ENCODE measurements around the gene ADAMTS10.

ADAMTS10 gene

DNA sequence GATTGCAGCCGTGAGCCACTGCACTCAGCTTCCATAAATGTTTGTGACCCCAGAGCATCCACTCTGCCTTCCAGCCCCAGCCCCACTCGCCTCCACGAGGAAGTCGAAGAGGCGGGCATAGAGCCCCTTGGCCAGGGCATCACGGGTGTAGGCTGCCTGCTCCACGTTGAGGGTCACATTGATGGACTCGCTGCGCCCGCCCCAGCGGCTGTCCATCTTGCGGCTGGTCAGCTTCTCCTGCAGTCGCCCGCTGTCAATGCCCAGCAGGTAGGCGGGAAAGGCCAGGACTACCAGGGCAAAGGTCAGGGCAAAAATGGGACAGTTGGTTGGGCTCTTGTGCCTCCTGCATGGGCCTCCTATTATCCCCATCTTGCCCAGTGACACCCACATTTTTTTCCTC lies 60.4 kb downstream of the ADAMTS10 start:
- no peak overlapping the region for H3K9ac ChIP-seq (ENCODE audit: low read length in 5 of 5)
- H3K9me3 ChIP-seq (ENCODE audit: control insufficient read depth in 5 of 5, low read length in 5 of 5) = no peaks in the 10 kb centered on the region
- no peak overlapping the region for H3K4me3 ChIP-seq (ENCODE audit: low read depth in 1 of 5, low read length in 5 of 5)
- H3K36me3 ChIP-seq (ENCODE audit: control insufficient read depth in 5 of 5, insufficient read depth in 5 of 5, low read length in 5 of 5) = peaks cover 0 to 57% (median 5%) of the 10 kb centered on the region in 5 donors
- H3K27ac ChIP-seq (ENCODE audit: low read depth, low read length) = no peak overlapping the region
- no peaks in the 10 kb centered on the region for H3K4me1 ChIP-seq (ENCODE audit: control insufficient read depth in 5 of 5, insufficient read depth in 5 of 5, low read length in 5 of 5)
- no peaks in the 10 kb centered on the region for H3K27me3 ChIP-seq (ENCODE audit: control insufficient read depth in 5 of 5, insufficient read depth in 4 of 5, low read length in 5 of 5)

DNA sequence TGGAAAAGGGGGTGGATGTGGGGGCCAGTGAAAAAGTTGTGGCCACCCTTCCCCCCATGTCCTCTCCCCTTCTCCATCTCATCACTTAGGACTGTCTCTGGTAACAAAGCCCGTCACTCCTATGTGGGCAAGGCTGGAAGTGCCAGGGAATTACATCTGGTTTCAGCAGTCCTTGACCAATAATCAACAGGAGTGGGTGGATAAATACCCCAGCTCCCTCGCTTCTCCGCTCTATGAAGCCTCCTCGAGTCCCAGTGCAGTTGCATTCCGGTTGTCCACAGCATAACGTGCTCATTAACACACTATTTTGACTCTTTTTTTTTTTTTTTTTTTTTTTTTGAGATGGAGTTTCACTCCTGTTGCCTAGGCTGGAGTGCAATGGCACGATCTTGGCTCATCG lies 64.8 kb downstream of the ADAMTS10 start:
- Histone ChIP-seq H3K36me3 (ENCODE audit: control insufficient read depth in 5 of 5, insufficient read depth in 5 of 5, low read length in 5 of 5) (peaks cover 0 to 38% (median 4%) of the 10 kb centered on the region in 5 donors), H3K27me3 (ENCODE audit: control insufficient read depth in 5 of 5, insufficient read depth in 4 of 5, low read length in 5 of 5) (no peaks in the 10 kb centered on the region), H3K27ac (ENCODE audit: low read depth, low read length) (no peak overlapping the region), H3K9me3 (ENCODE audit: control insufficient read depth in 5 of 5, low read length in 5 of 5) (no peaks in the 10 kb centered on the region), H3K4me1 (ENCODE audit: control insufficient read depth in 5 of 5, insufficient read depth in 5 of 5, low read length in 5 of 5) (no peaks in the 10 kb centered on the region), H3K4me3 (ENCODE audit: low read depth in 1 of 5, low read length in 5 of 5) (no peak overlapping the region), H3K9ac (ENCODE audit: low read length in 5 of 5) (no peak overlapping the region)

DNA sequence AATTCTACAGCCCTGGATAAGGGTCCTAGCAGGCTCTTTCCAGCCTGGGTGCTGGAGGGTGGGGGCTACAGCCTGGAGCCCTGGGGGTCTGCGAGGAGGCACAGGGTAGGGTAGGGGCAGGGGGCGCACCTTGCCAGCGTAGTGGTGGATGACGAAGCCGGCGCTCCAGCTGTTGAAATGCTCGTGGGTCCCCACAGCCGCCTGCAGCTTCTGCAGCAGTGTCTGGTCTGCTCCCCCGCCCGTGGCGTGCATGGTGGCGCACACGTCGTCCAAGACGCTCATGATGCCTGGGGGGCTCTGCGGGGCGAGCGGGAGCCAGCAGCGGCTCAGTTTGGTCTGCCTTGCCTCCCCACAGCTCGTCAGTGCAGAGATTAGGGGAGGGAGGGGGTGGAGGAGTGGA lies 66.3 kb downstream of the ADAMTS10 start:
- Histone ChIP-seq H3K9ac (ENCODE audit: low read length in 5 of 5) (no peak overlapping the region), H3K9me3 (ENCODE audit: control insufficient read depth in 5 of 5, low read length in 5 of 5) (no peaks in the 10 kb centered on the region), H3K4me1 (ENCODE audit: control insufficient read depth in 5 of 5, insufficient read depth in 5 of 5, low read length in 5 of 5) (no peaks in the 10 kb centered on the region), H3K36me3 (ENCODE audit: control insufficient read depth in 5 of 5, insufficient read depth in 5 of 5, low read length in 5 of 5) (peaks cover 0 to 35% (median 4%) of the 10 kb centered on the region in 5 donors), H3K4me3 (ENCODE audit: low read depth in 1 of 5, low read length in 5 of 5) (no peak overlapping the region), H3K27me3 (ENCODE audit: control insufficient read depth in 5 of 5, insufficient read depth in 4 of 5, low read length in 5 of 5) (no peaks in the 10 kb centered on the region), H3K27ac (ENCODE audit: low read depth, low read length) (no peak overlapping the region)

DNA sequence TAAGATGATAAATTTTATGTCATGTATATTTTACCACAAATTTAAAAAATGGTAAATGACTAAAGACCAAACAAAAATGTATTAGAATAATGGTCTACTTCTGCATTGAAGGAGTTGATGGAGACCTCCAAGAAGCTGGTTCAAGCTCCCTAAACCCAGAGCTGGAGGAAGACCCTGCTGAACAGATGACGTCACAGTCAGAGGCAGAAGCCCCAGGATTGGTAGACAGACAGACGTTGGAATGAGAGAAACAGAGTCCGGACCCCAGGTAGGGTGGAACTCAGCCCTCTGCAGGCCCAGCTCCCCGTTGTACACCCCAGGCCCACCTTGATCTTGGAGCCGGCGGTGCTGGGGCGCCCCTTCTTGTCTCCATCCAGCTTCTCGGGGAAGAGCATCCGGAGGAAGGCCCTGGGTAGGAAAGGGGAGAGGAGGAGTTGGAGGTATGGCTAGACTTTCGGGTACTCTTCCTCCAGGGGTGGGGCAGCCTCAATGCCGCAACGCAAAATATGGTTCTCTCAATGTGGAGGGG lies 70.8 kb downstream of the ADAMTS10 start:
- H3K4me1 ChIP-seq (ENCODE audit: control insufficient read depth in 5 of 5, insufficient read depth in 5 of 5, low read length in 5 of 5) = no peaks in the 10 kb centered on the region
- peaks cover 0 to 30% (median 0%) of the 10 kb centered on the region in 5 donors for H3K36me3 ChIP-seq (ENCODE audit: control insufficient read depth in 5 of 5, insufficient read depth in 5 of 5, low read length in 5 of 5)
- no peaks in the 10 kb centered on the region for H3K9me3 ChIP-seq (ENCODE audit: control insufficient read depth in 5 of 5, low read length in 5 of 5)
- no peaks in the 10 kb centered on the region for H3K27me3 ChIP-seq (ENCODE audit: control insufficient read depth in 5 of 5, insufficient read depth in 4 of 5, low read length in 5 of 5)
- H3K9ac ChIP-seq (ENCODE audit: low read length in 5 of 5) = no peak overlapping the region
- H3K27ac ChIP-seq (ENCODE audit: low read depth, low read length) = no peak overlapping the region
- no peak overlapping the region for H3K4me3 ChIP-seq (ENCODE audit: low read depth in 1 of 5, low read length in 5 of 5)

DNA sequence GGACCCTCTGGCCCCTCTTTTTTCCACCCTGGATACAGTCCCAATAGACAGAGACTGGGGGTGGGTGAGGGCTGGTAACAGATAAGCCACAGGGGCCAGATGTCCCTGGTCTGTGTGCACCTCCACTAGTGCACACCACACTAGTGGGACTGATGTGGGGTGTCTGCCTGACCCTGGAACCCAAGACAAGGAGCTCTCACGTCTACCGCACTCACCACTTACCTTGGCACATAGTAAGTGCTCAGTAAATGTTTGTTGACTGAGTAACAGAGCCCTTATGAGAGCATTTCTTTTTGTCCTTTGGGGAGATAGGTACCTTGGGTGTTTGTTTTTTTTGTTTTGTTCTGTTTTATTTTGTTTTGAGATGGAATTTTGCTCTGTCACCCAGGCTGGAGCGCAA lies 73.4 kb downstream of the ADAMTS10 start:
- no peak overlapping the region for H3K9ac ChIP-seq (ENCODE audit: low read length in 5 of 5)
- no peaks in the 10 kb centered on the region for H3K4me1 ChIP-seq (ENCODE audit: control insufficient read depth in 5 of 5, insufficient read depth in 5 of 5, low read length in 5 of 5)
- no peaks in the 10 kb centered on the region for H3K9me3 ChIP-seq (ENCODE audit: control insufficient read depth in 5 of 5, low read length in 5 of 5)
- no peak overlapping the region for H3K4me3 ChIP-seq (ENCODE audit: low read depth in 1 of 5, low read length in 5 of 5)
- H3K27me3 ChIP-seq (ENCODE audit: control insufficient read depth in 5 of 5, insufficient read depth in 4 of 5, low read length in 5 of 5) = no peaks in the 10 kb centered on the region
- peaks cover 0 to 26% (median 0%) of the 10 kb centered on the region in 5 donors for H3K36me3 ChIP-seq (ENCODE audit: control insufficient read depth in 5 of 5, insufficient read depth in 5 of 5, low read length in 5 of 5)
- no peak overlapping the region for H3K27ac ChIP-seq (ENCODE audit: low read depth, low read length)

DNA sequence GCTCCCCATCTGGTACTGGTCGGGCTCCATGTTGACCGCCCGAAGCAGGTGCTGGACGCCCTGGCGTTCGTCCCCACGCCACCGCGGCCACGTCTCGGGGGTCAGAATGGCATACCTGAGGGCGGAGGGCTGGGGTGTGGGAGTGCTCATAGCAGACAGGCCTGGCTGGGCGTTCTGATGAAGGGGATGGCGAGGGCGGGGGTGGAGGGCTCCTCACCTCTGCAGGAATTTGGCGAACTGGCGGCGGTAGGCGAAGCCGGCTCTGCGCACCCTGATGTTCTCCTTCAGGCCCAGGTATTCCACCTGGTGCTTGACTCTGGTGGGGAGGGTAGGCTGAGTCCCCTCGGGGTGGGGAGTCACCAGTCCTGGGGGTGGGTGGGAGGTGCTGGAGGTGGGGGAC lies 74.2 kb downstream of the ADAMTS10 start:
- Histone ChIP-seq H3K36me3 (ENCODE audit: control insufficient read depth in 5 of 5, insufficient read depth in 5 of 5, low read length in 5 of 5) (peaks cover 0 to 22% (median 0%) of the 10 kb centered on the region in 5 donors), H3K4me1 (ENCODE audit: control insufficient read depth in 5 of 5, insufficient read depth in 5 of 5, low read length in 5 of 5) (no peaks in the 10 kb centered on the region), H3K9me3 (ENCODE audit: control insufficient read depth in 5 of 5, low read length in 5 of 5) (no peaks in the 10 kb centered on the region), H3K27me3 (ENCODE audit: control insufficient read depth in 5 of 5, insufficient read depth in 4 of 5, low read length in 5 of 5) (no peaks in the 10 kb centered on the region), H3K27ac (ENCODE audit: low read depth, low read length) (no peak overlapping the region), H3K9ac (ENCODE audit: low read length in 5 of 5) (no peak overlapping the region), H3K4me3 (ENCODE audit: low read depth in 1 of 5, low read length in 5 of 5) (no peak overlapping the region)

DNA sequence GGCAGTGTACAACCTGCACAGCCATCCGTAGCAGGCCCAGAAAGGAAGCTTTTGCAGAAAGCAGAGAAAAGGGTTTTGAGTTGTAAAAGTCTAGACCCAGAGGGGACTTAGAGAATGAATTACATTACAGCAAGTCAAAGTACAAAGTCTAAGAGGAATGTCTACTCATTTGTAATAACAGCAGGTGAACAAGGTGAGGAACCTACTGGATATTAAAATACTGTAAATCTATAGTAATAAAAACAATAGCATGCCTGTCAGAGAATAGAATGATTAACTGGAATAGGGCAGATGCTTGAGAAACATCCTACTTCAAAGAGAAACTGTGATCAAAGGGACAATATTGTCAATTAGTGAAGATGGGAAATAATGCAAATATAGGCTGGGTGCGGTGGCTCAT lies 78.3 kb downstream of the ADAMTS10 start:
- H3K27me3 ChIP-seq (ENCODE audit: control insufficient read depth in 5 of 5, insufficient read depth in 4 of 5, low read length in 5 of 5) = no peaks in the 10 kb centered on the region
- peaks cover 0 to 35% (median 8%) of the 10 kb centered on the region in 5 donors for H3K36me3 ChIP-seq (ENCODE audit: control insufficient read depth in 5 of 5, insufficient read depth in 5 of 5, low read length in 5 of 5)
- H3K9me3 ChIP-seq (ENCODE audit: control insufficient read depth in 5 of 5, low read length in 5 of 5) = no peaks in the 10 kb centered on the region
- H3K4me3 ChIP-seq (ENCODE audit: low read depth in 1 of 5, low read length in 5 of 5) = no peak overlapping the region
- peaks cover 0 to under 1% (median 0%) of the 10 kb centered on the region in 5 donors for H3K4me1 ChIP-seq (ENCODE audit: control insufficient read depth in 5 of 5, insufficient read depth in 5 of 5, low read length in 5 of 5)
- no peak overlapping the region for H3K9ac ChIP-seq (ENCODE audit: low read length in 5 of 5)
- H3K27ac ChIP-seq (ENCODE audit: low read depth, low read length) = no peak overlapping the region

DNA sequence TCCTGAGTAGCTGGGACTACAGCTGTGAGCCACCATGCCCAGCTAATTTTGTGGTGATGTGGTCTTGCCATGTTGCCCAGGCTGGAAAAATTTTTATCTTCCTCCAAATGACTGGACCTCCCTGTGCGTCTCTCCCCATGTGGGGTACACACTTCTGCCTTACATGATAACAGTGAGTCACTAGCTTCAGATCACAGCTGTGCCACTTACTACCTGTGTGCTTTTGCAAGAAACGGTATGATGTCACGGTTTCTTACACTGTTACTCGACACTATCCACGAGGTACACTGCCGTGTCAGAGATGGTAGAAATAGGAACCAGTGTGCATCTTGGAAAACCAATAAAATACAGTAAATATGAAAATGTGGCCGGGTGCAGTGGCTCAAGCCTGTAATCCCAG lies 79.0 kb downstream of the ADAMTS10 start:
- Histone ChIP-seq H3K9me3 (ENCODE audit: control insufficient read depth in 5 of 5, low read length in 5 of 5) (no peaks in the 10 kb centered on the region), H3K4me1 (ENCODE audit: control insufficient read depth in 5 of 5, insufficient read depth in 5 of 5, low read length in 5 of 5) (peaks cover 0 to 7% (median 6%) of the 10 kb centered on the region in 5 donors), H3K27me3 (ENCODE audit: control insufficient read depth in 5 of 5, insufficient read depth in 4 of 5, low read length in 5 of 5) (no peaks in the 10 kb centered on the region), H3K9ac (ENCODE audit: low read length in 5 of 5) (no peak overlapping the region), H3K27ac (ENCODE audit: low read depth, low read length) (no peak overlapping the region), H3K4me3 (ENCODE audit: low read depth in 1 of 5, low read length in 5 of 5) (no peak overlapping the region), H3K36me3 (ENCODE audit: control insufficient read depth in 5 of 5, insufficient read depth in 5 of 5, low read length in 5 of 5) (peaks cover 0 to 36% (median 8%) of the 10 kb centered on the region in 5 donors)
